ENCODE results near the gene NUB1. TPM values are rescaled to one million over a fixed set of nuclear protein-coding genes. Genes with fewer than 3 reads are reported as not detected.

The NUB1 gene
- total RNA-seq, 2 donors from 2014 or later = 46.4 to 53.7 TPM

DNA sequence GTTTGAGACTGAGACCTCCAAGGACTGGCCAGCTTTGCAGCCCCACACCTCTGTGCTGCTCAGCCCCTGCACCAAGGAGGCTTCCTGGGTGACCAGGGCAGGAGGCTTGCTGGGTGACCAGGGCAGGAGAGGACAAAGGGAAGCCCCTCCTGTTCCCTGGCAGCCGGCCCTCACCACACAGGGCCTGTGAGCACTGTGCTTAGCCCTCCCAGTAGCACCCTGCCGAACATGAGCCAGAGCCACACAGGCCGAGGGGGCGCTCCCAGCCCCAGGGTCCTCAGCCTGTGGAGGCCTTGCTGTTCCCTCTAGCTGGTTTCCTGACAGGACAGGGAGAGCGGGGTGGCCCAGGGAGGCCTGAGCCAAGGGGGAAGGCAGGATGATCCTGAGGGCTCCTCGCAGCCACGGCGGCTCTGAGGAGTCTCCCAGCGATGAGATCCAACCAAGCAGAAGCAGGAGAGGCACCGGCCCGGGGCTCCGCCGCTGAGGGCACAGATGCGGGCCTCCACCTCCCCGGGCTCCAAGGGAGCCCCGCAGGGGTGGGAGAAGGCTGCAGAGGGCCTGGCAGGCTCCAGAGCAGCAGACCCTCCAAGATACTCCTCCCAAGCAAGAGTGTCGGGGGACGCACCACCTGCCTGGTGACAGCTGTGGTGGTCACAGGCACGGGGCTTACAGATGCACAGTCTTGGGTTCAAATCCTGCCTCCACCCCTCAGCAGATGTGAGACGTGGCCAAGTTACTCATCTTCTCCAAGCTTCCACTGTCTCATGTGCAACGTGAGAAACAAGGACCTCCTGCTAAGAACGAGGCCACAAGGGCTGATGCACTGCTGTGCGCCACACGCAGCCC lies 45.8 kb downstream of the NUB1 start:
- Histone ChIP-seq H3K27ac (no peak overlapping the region), H3K36me3 (no peaks in the 10 kb centered on the region), H3K27me3 (replicated peaks; ENCODE audit: insufficient read depth) (no peaks in the 10 kb centered on the region), H3K4me1 (replicated peaks) (no peaks in the 10 kb centered on the region), H3K4me3 (no peak overlapping the region), H3K9me3 (no peaks in the 10 kb centered on the region)
- TF ChIP-seq, protein P1, sequence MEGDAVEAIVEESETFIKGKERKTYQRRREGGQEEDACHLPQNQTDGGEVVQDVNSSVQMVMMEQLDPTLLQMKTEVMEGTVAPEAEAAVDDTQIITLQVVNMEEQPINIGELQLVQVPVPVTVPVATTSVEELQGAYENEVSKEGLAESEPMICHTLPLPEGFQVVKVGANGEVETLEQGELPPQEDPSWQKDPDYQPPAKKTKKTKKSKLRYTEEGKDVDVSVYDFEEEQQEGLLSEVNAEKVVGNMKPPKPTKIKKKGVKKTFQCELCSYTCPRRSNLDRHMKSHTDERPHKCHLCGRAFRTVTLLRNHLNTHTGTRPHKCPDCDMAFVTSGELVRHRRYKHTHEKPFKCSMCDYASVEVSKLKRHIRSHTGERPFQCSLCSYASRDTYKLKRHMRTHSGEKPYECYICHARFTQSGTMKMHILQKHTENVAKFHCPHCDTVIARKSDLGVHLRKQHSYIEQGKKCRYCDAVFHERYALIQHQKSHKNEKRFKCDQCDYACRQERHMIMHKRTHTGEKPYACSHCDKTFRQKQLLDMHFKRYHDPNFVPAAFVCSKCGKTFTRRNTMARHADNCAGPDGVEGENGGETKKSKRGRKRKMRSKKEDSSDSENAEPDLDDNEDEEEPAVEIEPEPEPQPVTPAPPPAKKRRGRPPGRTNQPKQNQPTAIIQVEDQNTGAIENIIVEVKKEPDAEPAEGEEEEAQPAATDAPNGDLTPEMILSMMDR (IDR thresholded peaks at IDR 0.05) = no peak
- TF ChIP-seq POLR2AphosphoS5 (IDR thresholded peaks at IDR 0.05) (no peak), POLR2A (IDR thresholded peaks at IDR 0.05) (no peak)
- intact Hi-C loops (cut with DNase I) = no loop called here
- 93% methylated on average over 20 of the region's 24 CpGs for WGBS
- DNase-seq (ENCODE audit: low spot score) = no peak

DNA sequence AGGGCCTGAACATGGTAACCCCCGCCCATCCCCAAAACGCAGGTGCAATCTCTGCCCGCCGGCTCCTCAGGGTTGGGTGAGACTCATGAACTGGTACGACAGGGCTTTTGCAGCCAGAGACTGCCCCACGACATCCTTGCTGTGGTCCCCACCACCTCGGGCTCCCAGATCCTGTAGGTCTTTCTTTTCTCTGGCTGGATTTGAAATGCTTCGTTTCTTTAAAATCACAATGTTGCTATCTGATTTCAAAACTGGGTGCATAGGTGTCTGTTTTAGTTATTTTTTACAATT lies 46.3 kb downstream of the NUB1 start:
- no peak for TF ChIP-seq POLR2AphosphoS5 (IDR thresholded peaks at IDR 0.05)
- no peak for TF ChIP-seq POLR2A (IDR thresholded peaks at IDR 0.05)
- TF ChIP-seq, protein P1 (IDR thresholded peaks at IDR 0.05) = no peak
- Histone ChIP-seq H3K4me3 (no peak overlapping the region), H3K9me3 (no peaks in the 10 kb centered on the region), H3K36me3 (no peaks in the 10 kb centered on the region), H3K27ac (no peak overlapping the region), H3K27me3 (replicated peaks; ENCODE audit: insufficient read depth) (no peaks in the 10 kb centered on the region), H3K4me1 (replicated peaks) (no peaks in the 10 kb centered on the region)
- intact Hi-C loops (cut with DNase I) = no loop called here
- 89% methylated on average over 8 of the region's 8 CpGs for WGBS
- DNase-seq (ENCODE audit: low spot score) = no peak

DNA sequence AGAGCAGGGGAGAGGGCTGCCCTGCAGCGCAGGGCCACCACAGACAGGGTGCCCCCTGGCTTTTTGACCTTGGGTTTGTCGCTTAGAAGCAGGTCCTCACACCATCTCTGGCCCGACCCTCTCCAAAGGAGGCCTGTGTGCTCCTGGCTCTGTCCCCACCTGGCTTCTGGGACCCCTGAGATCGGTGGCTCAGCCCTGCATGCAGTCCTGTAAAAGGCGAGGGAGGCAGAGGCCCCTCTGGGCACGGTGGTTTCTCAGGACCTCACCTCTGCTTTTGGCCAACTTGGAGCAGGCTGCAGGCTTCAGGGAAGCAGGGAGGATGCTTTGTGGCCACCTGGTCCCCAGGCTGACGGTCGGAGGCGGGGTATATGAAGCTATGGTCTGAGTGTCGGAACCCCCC lies 46.8 kb downstream of the NUB1 start:
- no peak for TF ChIP-seq POLR2A (IDR thresholded peaks at IDR 0.05)
- no peak for TF ChIP-seq POLR2AphosphoS5 (IDR thresholded peaks at IDR 0.05)
- TF ChIP-seq, protein P1 (IDR thresholded peaks at IDR 0.05) = no peak
- 96% methylated on average over 10 of the region's 10 CpGs for WGBS
- no peak for DNase-seq (ENCODE audit: low spot score)
- Histone ChIP-seq H3K9me3 (no peaks in the 10 kb centered on the region), H3K4me1 (replicated peaks) (no peaks in the 10 kb centered on the region), H3K4me3 (no peak overlapping the region), H3K36me3 (no peaks in the 10 kb centered on the region), H3K27me3 (replicated peaks; ENCODE audit: insufficient read depth) (no peaks in the 10 kb centered on the region), H3K27ac (no peak overlapping the region)
- intact Hi-C loops (cut with DNase I) = no loop called here

DNA sequence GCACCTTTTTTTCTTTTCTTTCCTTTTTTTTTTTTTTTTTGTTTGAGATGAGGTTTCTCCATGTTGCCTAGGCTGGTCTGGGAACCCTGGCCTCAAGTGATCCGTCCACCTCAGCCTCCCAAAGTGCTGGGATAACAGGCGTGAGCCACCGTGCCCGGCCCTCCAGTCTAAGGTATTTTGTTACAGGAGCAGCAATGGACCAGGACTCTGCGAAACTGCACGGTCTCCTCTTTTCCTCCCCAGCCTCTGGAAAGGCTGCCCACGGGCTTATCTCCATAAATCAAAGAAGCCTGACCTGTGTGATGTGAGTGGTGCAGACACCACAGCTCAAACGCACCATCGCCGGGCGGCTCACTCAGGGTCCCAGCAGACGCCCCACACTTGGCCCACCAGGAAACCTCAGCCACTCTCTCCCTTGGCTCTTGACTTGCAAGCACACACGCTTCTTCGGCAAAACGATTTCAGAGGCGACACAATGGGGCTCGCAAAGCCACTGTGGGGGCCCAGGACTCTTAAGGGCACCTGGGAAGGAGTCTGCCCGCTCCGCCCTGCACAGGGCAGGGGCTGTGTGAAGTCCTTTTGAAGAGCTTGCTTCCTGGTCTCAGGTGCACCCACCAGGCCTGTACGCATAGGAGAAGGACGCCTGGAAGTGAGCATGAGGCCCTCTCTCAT lies 47.6 kb downstream of the NUB1 start:
- TF ChIP-seq POLR2AphosphoS5 (IDR thresholded peaks at IDR 0.05) (no peak), POLR2A (IDR thresholded peaks at IDR 0.05) (no peak)
- TF ChIP-seq, protein P1 (IDR thresholded peaks at IDR 0.05) = no peak
- Histone ChIP-seq H3K36me3 (no peaks in the 10 kb centered on the region), H3K9me3 (no peaks in the 10 kb centered on the region), H3K4me3 (no peak overlapping the region), H3K27me3 (replicated peaks; ENCODE audit: insufficient read depth) (no peaks in the 10 kb centered on the region), H3K4me1 (replicated peaks) (no peaks in the 10 kb centered on the region), H3K27ac (no peak overlapping the region)
- 90% methylated on average over 21 of the region's 21 CpGs for WGBS
- intact Hi-C loops (cut with DNase I) = no loop called here
- no peak for DNase-seq (ENCODE audit: low spot score)
